IMR-90 (cell line): ENCODE measurements around the gene EXOC6. TPM values are rescaled to one million over a fixed set of nuclear protein-coding genes. Genes with fewer than 3 reads are reported as not detected.

Experiments used
- ATAC-seq: fragments of 200-7000 bp; cut with Tn5 transposase; 2 replicates; pipeline ENCODE4 v1.9.1; 2020; ENCODE audit warnings: low read depth, mild to moderate bottlenecking, moderate library complexity
- BruUV-seq: library from RNA; stranded (reverse); fragments of 400-500 nt; replicated peaks from 2 replicates; lab custom pipeline; 2021; lab: Mats Ljungman, UMichigan
- CTCF ChIA-PET: fragments of 300-600 bp; formaldehyde crosslinking; extraction: SDS; loops from one replicate; lab custom pipeline; 2021; ENCODE audit warnings: antibody characterized with exemption; lab: Yijun Ruan, JAX
- POLR2A ChIA-PET: fragments of 300-600 bp; sonication (Branson Sonifier 250); formaldehyde crosslinking; loops from one replicate; lab custom pipeline; 2022; ENCODE audit warnings: antibody characterized with exemption; ENCODE audit not compliant: unreplicated experiment; lab: Charles Lee
- DNase-seq: peaks from one replicate; pipeline ENCODE4 v3.0.0; 2013
- H2AFZ ChIP-seq: replicated peaks from 2 replicates; pipeline ENCODE3; 2013; ENCODE audit warnings: low read length, mild to moderate bottlenecking; ENCODE audit not compliant: poor library complexity
- H2AK5ac ChIP-seq: 2 replicates; pipeline ENCODE4 v1.6.1; 2013; ENCODE audit warnings: low read depth, low read length, inconsistent platforms
- H2AK9ac ChIP-seq: replicated peaks from 2 replicates; pipeline ENCODE3; 2013; ENCODE audit warnings: mild to moderate bottlenecking, low read depth, low read length, moderate library complexity; ENCODE audit not compliant: poor library complexity
- H2BK120ac ChIP-seq: 2 replicates; pipeline ENCODE4 v1.6.1; 2013; ENCODE audit warnings: low read depth, low read length, inconsistent platforms
- H2BK15ac ChIP-seq: 3 replicates; pipeline ENCODE4 v1.6.1; 2013; ENCODE audit warnings: low read depth, low read length, inconsistent platforms
- H2BK20ac ChIP-seq: 2 replicates; pipeline ENCODE4 v1.6.1; 2013; ENCODE audit warnings: low read depth, mild to moderate bottlenecking, inconsistent platforms, low read length, moderate library complexity
- H2BK5ac ChIP-seq: 2 replicates; pipeline ENCODE4 v1.6.1; 2013; ENCODE audit warnings: mild to moderate bottlenecking, low read depth, low read length, inconsistent platforms; ENCODE audit not compliant: poor library complexity, severe bottlenecking
- H3K14ac ChIP-seq: replicated peaks from 2 replicates; pipeline ENCODE4 v1.6.1; 2013; ENCODE audit warnings: low read depth, low read length, inconsistent platforms
- H3K18ac ChIP-seq: 2 replicates; pipeline ENCODE4 v1.6.1; 2013; ENCODE audit warnings: low read depth, low read length, control low read depth
- H3K23ac ChIP-seq: 2 replicates; pipeline ENCODE4 v1.6.1; 2013; ENCODE audit warnings: low read depth, low read length, inconsistent platforms
- H3K27ac ChIP-seq: 2 replicates; pipeline ENCODE4 v1.5.1; 2013; ENCODE audit warnings: mild to moderate bottlenecking, control low read depth, low read length; ENCODE audit not compliant: insufficient read depth
- H3K27me3 ChIP-seq: 2 replicates; pipeline ENCODE4 v1.6.1; 2013; ENCODE audit warnings: low read length; ENCODE audit not compliant: control insufficient read depth, insufficient read depth
- H3K36me3 ChIP-seq: 2 replicates; pipeline ENCODE4 v1.6.1; 2013; ENCODE audit warnings: low read length, mixed read lengths; ENCODE audit not compliant: control insufficient read depth, insufficient read depth
- H3K4ac ChIP-seq: 2 replicates; pipeline ENCODE4 v1.6.1; 2013; ENCODE audit warnings: low read depth, low read length, inconsistent platforms
- H3K4me1 ChIP-seq: 2 replicates; pipeline ENCODE4 v1.6.1; 2013; ENCODE audit warnings: low read length, mixed read lengths; ENCODE audit not compliant: control insufficient read depth, insufficient read depth
- H3K4me2 ChIP-seq: 2 replicates; pipeline ENCODE4 v1.6.1; 2013; ENCODE audit warnings: low read depth, mild to moderate bottlenecking, control low read depth, low read length, moderate library complexity
- H3K4me3 ChIP-seq: 2 replicates; pipeline ENCODE4 v1.5.1; 2013; ENCODE audit warnings: low read depth, mild to moderate bottlenecking, control low read depth, low read length, moderate library complexity; ENCODE audit not compliant: insufficient read depth
- H3K56ac ChIP-seq: 2 replicates; pipeline ENCODE4 v1.6.1; 2013; ENCODE audit warnings: low read length, inconsistent platforms; ENCODE audit not compliant: insufficient read depth; ENCODE audit errors: extremely low read depth
- H3K79me1 ChIP-seq, 2 experiments: 2 replicates each; pipeline ENCODE4 v1.6.1; 2013; ENCODE audit warnings: low read length in 2 of 2, inconsistent platforms in 1 of 2, low read depth in 1 of 2
- H3K9ac ChIP-seq: 2 replicates; pipeline ENCODE4 v1.6.1; 2013; ENCODE audit warnings: low read depth, low read length, control low read depth
- H3K9me1 ChIP-seq: 2 replicates; pipeline ENCODE4 v1.6.1; 2013; ENCODE audit warnings: low read length, inconsistent platforms; ENCODE audit not compliant: insufficient read depth
- H3K9me3 ChIP-seq: 2 replicates; pipeline ENCODE4 v1.6.1; 2013; ENCODE audit warnings: low read length; ENCODE audit not compliant: control insufficient read depth, insufficient read depth
- H4K20me1 ChIP-seq: 2 replicates; pipeline ENCODE4 v1.6.1; 2013; ENCODE audit warnings: low read length, inconsistent platforms; ENCODE audit not compliant: insufficient read depth
- H4K5ac ChIP-seq: 2 replicates; pipeline ENCODE4 v1.6.1; 2013; ENCODE audit warnings: mild to moderate bottlenecking, low read depth, low read length, control low read depth
- H4K8ac ChIP-seq, 2 experiments: 2 replicates each; pipeline ENCODE4 v1.6.1; 2013; ENCODE audit warnings: low read depth in 2 of 2, low read length in 2 of 2, control low read depth in 1 of 2, inconsistent platforms in 1 of 2
- H4K91ac ChIP-seq: 2 replicates; pipeline ENCODE4 v1.6.1; 2013; ENCODE audit warnings: low read depth, low read length, inconsistent platforms; ENCODE audit not compliant: insufficient read depth
- BHLHE40 ChIP-seq: fragments of 150-350 bp; IDR thresholded peaks from 2 replicates; pipeline ENCODE4 v1.6.1; 2016; ENCODE audit warnings: mild to moderate bottlenecking, low read depth, low read length
- CEBPB ChIP-seq: IDR thresholded peaks from 2 replicates; pipeline ENCODE4 v1.6.1; 2012; ENCODE audit warnings: low read depth, low read length, improper control_type of control experiment
- CHD1 ChIP-seq: IDR thresholded peaks from 2 replicates; pipeline ENCODE4 v1.6.1; 2012; ENCODE audit warnings: low read depth, low read length, improper control_type of control experiment
- FOS ChIP-seq: fragments of 150-350 bp; IDR thresholded peaks from 2 replicates; pipeline ENCODE4 v1.6.1; 2016; ENCODE audit warnings: low read depth, low read length
- MAFK ChIP-seq: IDR thresholded peaks from 2 replicates; pipeline ENCODE4 v1.6.1; 2012; ENCODE audit warnings: low read depth, low read length, improper control_type of control experiment
- MAZ ChIP-seq: IDR thresholded peaks from 2 replicates; pipeline ENCODE4 v1.6.1; 2012; ENCODE audit warnings: low read depth, mild to moderate bottlenecking, low read length, improper control_type of control experiment, moderate library complexity, borderline replicate concordance
- MXI1 ChIP-seq: IDR thresholded peaks from 2 replicates; pipeline ENCODE4 v1.6.1; 2012; ENCODE audit warnings: low read depth, mild to moderate bottlenecking, low read length, moderate library complexity, borderline replicate concordance
- NFE2L2 ChIP-seq: fragments of 150-350 bp; IDR thresholded peaks from 2 replicates; pipeline ENCODE4 v1.6.1; 2016; ENCODE audit warnings: low read depth, mild to moderate bottlenecking, low read length
- POLR2A ChIP-seq: IDR thresholded peaks from 2 replicates; pipeline ENCODE4 v1.6.1; 2012; ENCODE audit warnings: mild to moderate bottlenecking, low read depth, low read length
- RCOR1 ChIP-seq: IDR thresholded peaks from 2 replicates; pipeline ENCODE4 v1.6.1; 2012; ENCODE audit warnings: mild to moderate bottlenecking, low read length, improper control_type of control experiment; ENCODE audit not compliant: insufficient replicate concordance
- SMC3 ChIP-seq: fragments of 150-350 bp; IDR thresholded peaks from 2 replicates; pipeline ENCODE4 v1.6.1; 2016; ENCODE audit warnings: low read depth, mild to moderate bottlenecking, antibody characterized with exemption, low read length, moderate library complexity
- WGBS, 2 experiments: methylation state at CpG; one replicate each; pipeline versions ENCODE4 v1.1.5 to v1.1.7; 2013; ENCODE audit warnings: missing lambda C conversion rate in 2 of 2; ENCODE audit not compliant: insufficient read length in 1 of 2; ENCODE audit errors: extremely low coverage in 2 of 2; 5-methylcytosine and 5-hydroxymethylcytosine counted together
- dilution Hi-C: fragments of 300-500 bp; cut with HindIII; formaldehyde crosslinking; loops from one replicate; pipeline ENCODE4 v1.14.3; 2018; ENCODE audit warnings: low sequenced_read_pairs; ENCODE audit not compliant: unreplicated experiment
- in situ Hi-C: fragments of 300-500 bp; cut with MboI; formaldehyde crosslinking; loops from 3 replicates; pipeline ENCODE4 v1.14.3; 2019; ENCODE audit warnings: low sequenced_read_pairs, inconsistent platforms, mixed read lengths
- intact Hi-C: fragments of 100-400 bp; cut with micrococcal nuclease; formaldehyde crosslinking; loops from 2 replicates; pipeline ENCODE4 v1.10.0; 2022
- polyA plus RNA-seq, 3 experiments: library from polyadenylated mRNA; depleted of rRNA; stranded (reverse); fragments of >200 nt; gene quantifications; 2 replicates each; pipeline ENCODE4 v1.2.3, GENCODE V29; 2012; ENCODE audit warnings: low replicate concordance in 1 of 3
- total RNA-seq: library from RNA; depleted of rRNA; stranded (reverse); fragments of >200 nt; gene quantifications from 2 replicates; pipeline ENCODE4 v1.2.3, GENCODE V29; 2012
- TF ChIP-seq, protein P1 (sequence below): fragments of 150-350 bp; IDR thresholded peaks from 2 replicates; pipeline ENCODE4 v1.6.1; 2016; ENCODE audit warnings: low read depth, mild to moderate bottlenecking, low read length, moderate library complexity, borderline replicate concordance
- TF ChIP-seq, protein P2 (sequence below): fragments of 150-350 bp; IDR thresholded peaks from 2 replicates; pipeline ENCODE4 v1.6.1; 2017; ENCODE audit warnings: mild to moderate bottlenecking, antibody characterized with exemption, low read length, low read depth
- TF ChIP-seq, protein P3 (sequence below): conservative IDR thresholded peaks from 2 replicates; pipeline ENCODE4 v1.5.1; 2012; ENCODE audit warnings: mild to moderate bottlenecking, low read depth, low read length, improper control_type of control experiment

Gene EXOC6
- total and polyA plus RNA-seq, 2 of the 4 experiments (the other 2 are of a cell fraction), result 4.5 to 11.5 TPM

DNA sequence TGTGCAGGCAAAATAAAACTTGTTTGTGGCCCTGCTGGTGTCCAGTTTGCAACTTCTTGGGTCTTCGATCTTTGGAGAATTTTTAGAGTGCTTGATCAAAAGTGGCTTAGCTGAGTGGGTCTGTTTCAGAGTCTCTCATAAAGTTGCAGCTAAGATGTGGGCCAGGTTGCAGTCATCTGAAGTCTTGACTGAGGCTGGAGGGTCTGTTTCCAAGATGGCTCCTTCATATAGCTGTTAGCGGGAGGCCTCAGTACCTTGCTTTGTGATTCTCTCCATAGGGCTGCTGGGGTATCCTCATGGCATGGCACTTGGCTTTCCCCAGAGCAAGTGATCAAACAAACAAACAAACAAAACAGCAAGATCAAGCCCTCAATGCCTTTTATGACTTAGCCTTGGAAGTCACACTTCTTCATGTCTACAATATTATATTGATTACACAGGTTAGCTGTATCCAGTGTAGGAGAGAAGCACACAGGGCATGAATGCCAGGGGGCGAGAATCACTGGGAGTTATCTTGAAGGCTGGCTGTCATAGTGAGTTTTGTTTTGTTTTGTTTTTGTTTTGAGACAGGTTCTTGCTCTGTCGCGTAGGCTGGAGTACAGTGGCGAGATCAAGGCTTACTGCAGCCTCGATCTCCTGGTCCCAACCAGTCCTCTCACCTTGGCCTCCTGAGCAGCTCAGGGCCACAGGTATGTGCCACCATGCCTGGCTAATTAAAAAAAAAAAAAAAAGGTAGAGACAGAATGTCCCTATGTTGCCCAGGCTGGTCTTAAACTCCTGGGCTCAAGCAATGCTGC lies 235.6 kb downstream of the EXOC6 start:
- CTCF ChIA-PET, result interaction anchor here (0.7 kb wide), 1 partner anchor 419 kb away, joined by 4 read pairs; no protein-coding TSS in a partner anchor
- in situ Hi-C loops, result loop anchor here (5.0 to 10.0 kb wide), 2 partner anchors 208 to 431 kb away; no protein-coding TSS in a partner anchor

More for the DNA sequence above, 235.6 kb downstream of the EXOC6 start:
- ATAC-seq (no peak), DNase-seq (no peak)
- no peaks in the 10 kb centered on the region for H3K79me1 ChIP-seq
- dilution Hi-C loops, result no loop called here
- H3K4me1 ChIP-seq, result 0 out of 2 replicates have a peak, but pooled peaks cover 2% of the 10 kb centered on the region
- H4K5ac ChIP-seq, result no peak overlapping the region
- H2AK9ac ChIP-seq, result no peak overlapping the region
- H2BK5ac ChIP-seq, result no peak overlapping the region
- H3K36me3 ChIP-seq, result no peaks in the 10 kb centered on the region
- no peak overlapping the region for H2BK20ac ChIP-seq
- H3K4me3 ChIP-seq, result no peak overlapping the region
- H2AK5ac ChIP-seq, result no peak overlapping the region
- no peak overlapping the region for H3K14ac ChIP-seq
- no peak overlapping the region for H3K56ac ChIP-seq
- no peaks in the 10 kb centered on the region for H3K9me3 ChIP-seq
- H4K91ac ChIP-seq, result no peak overlapping the region
- H3K18ac ChIP-seq, result no peak overlapping the region
- intact Hi-C loops, result no loop called here
- no peak overlapping the region for H3K9ac ChIP-seq
- TF ChIP-seq MXI1 (no peak), CHD1 (no peak), CEBPB (no peak), RCOR1 (no peak), BHLHE40 (no peak), FOS (no peak), MAZ (no peak), MAFK (no peak), POLR2A (no peak), SMC3 (no peak), NFE2L2 (no peak)
- TF ChIP-seq, protein P1, sequence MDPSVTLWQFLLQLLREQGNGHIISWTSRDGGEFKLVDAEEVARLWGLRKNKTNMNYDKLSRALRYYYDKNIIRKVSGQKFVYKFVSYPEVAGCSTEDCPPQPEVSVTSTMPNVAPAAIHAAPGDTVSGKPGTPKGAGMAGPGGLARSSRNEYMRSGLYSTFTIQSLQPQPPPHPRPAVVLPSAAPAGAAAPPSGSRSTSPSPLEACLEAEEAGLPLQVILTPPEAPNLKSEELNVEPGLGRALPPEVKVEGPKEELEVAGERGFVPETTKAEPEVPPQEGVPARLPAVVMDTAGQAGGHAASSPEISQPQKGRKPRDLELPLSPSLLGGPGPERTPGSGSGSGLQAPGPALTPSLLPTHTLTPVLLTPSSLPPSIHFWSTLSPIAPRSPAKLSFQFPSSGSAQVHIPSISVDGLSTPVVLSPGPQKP, result no peak
- TF ChIP-seq, protein P2, sequence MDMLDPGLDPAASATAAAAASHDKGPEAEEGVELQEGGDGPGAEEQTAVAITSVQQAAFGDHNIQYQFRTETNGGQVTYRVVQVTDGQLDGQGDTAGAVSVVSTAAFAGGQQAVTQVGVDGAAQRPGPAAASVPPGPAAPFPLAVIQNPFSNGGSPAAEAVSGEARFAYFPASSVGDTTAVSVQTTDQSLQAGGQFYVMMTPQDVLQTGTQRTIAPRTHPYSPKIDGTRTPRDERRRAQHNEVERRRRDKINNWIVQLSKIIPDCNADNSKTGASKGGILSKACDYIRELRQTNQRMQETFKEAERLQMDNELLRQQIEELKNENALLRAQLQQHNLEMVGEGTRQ, result no peak
- TF ChIP-seq, protein P3, sequence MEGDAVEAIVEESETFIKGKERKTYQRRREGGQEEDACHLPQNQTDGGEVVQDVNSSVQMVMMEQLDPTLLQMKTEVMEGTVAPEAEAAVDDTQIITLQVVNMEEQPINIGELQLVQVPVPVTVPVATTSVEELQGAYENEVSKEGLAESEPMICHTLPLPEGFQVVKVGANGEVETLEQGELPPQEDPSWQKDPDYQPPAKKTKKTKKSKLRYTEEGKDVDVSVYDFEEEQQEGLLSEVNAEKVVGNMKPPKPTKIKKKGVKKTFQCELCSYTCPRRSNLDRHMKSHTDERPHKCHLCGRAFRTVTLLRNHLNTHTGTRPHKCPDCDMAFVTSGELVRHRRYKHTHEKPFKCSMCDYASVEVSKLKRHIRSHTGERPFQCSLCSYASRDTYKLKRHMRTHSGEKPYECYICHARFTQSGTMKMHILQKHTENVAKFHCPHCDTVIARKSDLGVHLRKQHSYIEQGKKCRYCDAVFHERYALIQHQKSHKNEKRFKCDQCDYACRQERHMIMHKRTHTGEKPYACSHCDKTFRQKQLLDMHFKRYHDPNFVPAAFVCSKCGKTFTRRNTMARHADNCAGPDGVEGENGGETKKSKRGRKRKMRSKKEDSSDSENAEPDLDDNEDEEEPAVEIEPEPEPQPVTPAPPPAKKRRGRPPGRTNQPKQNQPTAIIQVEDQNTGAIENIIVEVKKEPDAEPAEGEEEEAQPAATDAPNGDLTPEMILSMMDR, result no peak
- H3K4me2 ChIP-seq, result no peak overlapping the region
- H3K4ac ChIP-seq, result no peak overlapping the region
- H2BK15ac ChIP-seq, result no peak overlapping the region
- POLR2A ChIA-PET, result no interaction called here
- no TSS peak for BruUV-seq
- H3K9me1 ChIP-seq, result no peaks in the 10 kb centered on the region
- H4K20me1 ChIP-seq, result no peaks in the 10 kb centered on the region
- H3K27ac ChIP-seq, result no peak overlapping the region
- no peak overlapping the region for H2AFZ ChIP-seq
- H4K8ac ChIP-seq, result no peak overlapping the region
- WGBS, 2 experiments, result no CpG with 5 or more reads among the region's 7 CpGs
- H3K23ac ChIP-seq, result no peak overlapping the region
- H3K27me3 ChIP-seq, result peaks cover 20% of the 10 kb centered on the region
- no peak overlapping the region for H2BK120ac ChIP-seq
